HG03045 (cell line): ENCODE measurements around the gene GTPBP3.
A peak's percentile ranks its signal among the peaks of the same experiment; 100 is the strongest.

Experiments
- ATAC-seq: cut with Tn5 transposase; IDR thresholded peaks from one replicate; pipeline ENCODE4 v1.9.1; 2021; ENCODE audit warnings: mild to moderate bottlenecking, moderate library complexity; ENCODE audit not compliant: unreplicated experiment

Gene GTPBP3

GRCh38 chr19:17378271-17378670 lies 40.9 kb downstream of the GTPBP3 start:
- no peak for ATAC-seq

GRCh38 chr19:17379221-17379631 lies 41.9 kb downstream of the GTPBP3 start:
- no peak for ATAC-seq

GRCh38 chr19:17380426-17381138 lies 43.2 kb downstream of the GTPBP3 start:
- no peak for ATAC-seq

- ATAC-seq: no peak
These were observed 48.7 kb downstream of the GTPBP3 start for GRCh38 chr19:17385878-17386611.

GRCh38 chr19:17389288-17389687 lies 51.9 kb downstream of the GTPBP3 start:
- ATAC-seq: no peak

- ATAC-seq: no peak
These were observed 52.8 kb downstream of the GTPBP3 start for GRCh38 chr19:17389957-17390664.

GRCh38 chr19:17390665-17391370 lies 53.5 kb downstream of the GTPBP3 start:
- peak; percentile 91 for ATAC-seq

- no peak for ATAC-seq
These were observed 54.2 kb downstream of the GTPBP3 start for GRCh38 chr19:17391371-17392151.
